Endothelial cell of hepatic sinusoid (primary cell): ENCODE measurements around the gene TOP3A.

ENCODE experiments used
- in situ Hi-C: cut with HindIII; loops from 2 replicates; pipeline ENCODE4 v1.10.0; 2017; ENCODE audit warnings: low sequenced_read_pairs

The TOP3A gene

DNA sequence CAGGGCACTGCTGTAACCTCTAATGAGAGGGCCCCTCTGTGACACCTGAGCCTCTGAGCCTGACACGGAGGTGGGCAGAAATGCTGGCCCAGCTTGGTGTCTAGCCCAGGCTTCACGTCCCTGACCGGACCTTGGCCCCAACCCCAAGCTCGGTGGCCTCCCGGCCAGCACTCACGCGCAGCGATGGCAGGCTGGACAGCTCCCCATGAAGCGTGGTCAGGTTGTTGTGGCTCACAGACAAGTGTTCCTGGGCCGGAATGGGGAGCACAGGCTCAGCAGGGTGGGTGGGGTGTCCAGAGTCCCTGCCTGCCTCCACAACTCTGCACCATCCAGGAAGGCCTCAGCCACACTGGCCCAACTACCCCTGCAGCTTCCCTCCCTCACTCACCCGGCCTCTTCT, 58.4 kb downstream of the TOP3A start:
- in situ Hi-C loops, result no loop called here

DNA sequence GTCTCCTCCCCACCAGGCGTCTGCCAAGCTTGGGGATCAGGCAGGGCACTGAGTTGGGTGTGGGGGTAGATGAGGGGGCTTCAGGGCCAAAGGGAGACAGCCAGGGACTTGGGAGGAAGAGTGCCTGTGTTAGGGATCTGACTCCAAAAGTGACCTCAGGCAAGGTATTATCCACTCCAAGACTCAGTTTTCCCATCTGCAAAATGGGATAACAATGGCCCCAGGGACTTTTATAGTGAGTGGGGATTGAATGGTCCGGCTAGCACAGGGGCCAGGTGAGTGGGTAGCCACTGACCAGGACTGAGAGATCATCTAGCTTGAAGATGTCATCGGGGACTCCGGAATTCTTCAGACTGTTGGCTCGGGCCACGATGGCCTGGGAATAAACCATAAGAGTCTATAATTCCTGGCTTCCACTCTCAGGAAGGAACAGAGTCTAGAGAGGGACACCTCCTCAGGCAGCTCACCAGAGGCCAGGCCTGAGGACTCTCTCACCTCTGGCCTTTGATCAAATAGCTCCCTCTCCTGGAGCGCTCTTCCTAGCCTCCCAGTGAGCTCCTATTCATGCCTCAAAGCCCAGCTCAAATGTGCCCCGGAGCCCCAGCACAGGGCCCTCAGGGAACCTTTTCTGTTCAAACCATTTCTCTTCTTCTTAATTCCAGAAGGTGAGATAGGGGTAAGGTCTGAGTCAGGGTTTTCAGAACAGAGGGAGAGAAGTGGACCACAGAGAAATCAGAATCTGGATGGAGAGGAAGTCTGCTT, 59.7 kb downstream of the TOP3A start:
- in situ Hi-C loops, result no loop called here

DNA sequence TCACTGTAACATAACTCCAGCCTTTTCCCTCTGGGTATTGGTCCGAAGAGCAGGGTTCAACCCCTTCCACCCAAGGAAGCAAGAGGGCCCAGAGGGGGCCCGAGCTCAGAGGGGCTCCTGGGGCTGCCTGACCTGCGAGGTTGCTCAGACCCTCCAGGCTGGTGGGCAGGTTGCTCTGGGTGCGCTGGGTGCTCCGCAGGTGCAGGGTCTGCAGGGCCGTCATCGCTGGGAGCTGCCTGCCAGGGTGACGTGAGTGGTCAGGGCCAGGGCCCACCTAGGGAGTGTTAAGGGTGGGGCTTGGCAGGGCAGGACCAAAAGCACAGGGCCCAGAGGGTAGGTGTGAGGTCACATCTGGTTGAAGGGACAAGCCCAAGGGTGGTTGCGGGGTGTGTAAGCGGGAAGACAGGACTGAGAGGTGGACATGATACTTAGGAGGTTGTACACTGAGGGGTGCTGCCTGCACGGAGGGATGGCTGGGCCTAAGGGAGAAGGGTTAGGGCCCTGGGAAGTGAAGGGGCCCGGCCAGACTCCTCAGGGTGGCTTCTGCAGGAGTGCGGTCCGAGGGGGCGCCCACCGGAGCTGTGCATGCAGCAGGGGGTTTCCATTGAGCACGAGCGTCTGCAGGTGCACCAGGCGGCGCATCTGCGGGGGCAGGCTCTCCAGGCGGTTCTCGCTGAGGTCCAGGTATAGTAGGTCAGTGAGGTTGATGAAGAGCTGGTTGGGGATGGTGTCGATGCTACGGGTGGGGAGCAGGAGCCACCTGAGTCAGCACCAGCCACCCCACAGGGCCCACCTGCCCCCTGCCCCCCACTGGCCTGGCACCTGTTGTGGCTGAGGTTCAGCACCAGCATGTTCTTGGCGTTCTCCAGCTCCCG, 60.6 kb downstream of the TOP3A start:
- in situ Hi-C loops, result no loop called here

DNA sequence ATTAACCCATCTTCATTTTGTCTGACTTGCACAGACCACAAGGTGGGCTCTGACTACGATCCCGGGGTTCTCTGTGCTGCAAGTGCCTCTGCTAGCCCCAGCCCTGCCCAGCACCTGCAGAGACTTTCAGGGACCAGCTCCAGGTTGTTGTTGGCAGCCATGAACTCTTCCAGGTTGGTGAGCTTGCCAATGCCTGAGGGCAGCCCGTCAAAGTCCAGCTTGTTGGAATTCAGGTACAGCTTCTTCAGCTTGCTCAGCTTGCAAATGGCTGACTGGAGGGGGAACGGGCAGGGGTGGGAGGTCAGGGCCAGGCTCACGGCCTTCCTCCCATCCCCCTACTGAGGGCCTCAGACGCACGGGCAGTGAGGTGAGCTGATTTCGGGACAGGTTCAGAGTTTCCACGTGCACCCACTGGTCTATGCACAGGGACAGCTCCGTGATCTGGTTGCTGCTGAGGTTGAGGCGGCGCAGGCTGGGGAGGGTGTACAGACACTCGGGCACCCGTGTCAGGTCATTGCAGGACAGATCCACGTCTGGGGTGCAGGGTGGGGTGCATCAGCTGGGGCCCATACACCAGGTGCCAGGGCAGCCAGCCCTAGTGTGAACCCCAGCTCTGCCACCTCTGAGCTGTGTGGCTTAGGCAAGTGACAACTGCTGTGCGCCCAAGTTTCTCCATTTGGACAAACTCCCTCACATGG, 61.5 kb downstream of the TOP3A start:
- in situ Hi-C loops, result no loop called here

DNA sequence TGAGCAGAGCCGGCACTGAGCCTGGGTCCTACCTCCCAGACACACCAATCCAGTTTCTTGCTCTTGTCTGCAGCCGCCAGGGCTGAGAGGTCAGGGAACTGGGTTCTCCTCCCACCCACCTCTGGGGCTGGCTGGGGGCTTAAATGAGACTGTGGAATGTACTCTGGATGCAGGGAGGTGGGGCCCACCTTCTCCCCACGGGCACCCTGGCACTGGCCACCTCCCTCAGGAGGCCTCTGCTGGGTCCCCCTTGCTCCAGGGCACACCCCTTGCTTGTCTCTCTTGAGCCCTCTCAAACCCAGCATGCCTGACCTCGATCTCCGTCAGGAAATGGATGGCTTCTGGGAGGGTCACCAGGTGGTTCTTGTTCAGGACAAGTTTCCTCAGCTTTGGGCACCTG, 62.6 kb downstream of the TOP3A start:
- in situ Hi-C loops, result no loop called here

DNA sequence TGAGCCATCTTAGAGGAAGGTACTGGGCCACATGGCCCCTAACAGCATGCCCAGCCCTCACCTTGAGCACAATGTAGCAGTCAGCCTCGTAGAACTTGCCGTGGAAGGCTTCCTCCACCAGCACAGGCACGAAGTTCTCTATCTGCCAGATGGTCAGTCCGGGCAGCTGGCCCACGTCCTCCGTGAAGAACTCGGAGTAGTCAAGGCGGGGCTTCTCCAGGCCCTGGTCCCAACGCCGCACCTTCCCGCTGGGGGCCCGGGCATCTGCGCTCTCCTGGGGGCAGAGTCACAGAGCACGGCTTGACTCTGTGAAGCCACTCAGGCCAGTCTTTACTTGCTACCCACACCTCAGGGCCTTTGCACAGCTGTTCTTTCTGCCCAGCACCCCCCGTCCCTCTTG, 63.6 kb downstream of the TOP3A start:
- in situ Hi-C loops, result no loop called here

DNA sequence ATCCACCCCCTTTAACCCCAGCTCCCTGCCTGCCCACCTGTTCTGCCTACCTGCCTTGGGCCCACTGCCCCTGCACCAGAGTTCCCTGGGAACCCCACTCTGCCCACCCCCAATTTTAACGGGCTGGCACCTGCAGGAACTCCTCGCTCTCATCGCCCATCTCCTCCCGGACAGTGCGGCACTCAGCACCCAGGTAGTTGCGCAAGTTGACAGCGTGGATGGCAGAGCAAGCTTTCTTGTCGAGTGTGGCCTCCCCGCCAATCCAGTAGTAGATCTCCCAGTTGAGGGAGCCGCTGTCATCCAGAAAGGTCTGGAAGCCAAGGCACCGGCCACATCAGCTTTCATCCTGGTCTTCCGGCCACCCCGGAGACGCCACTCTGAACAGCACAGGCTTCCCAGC, 64.1 kb downstream of the TOP3A start:
- in situ Hi-C loops, result no loop called here

DNA sequence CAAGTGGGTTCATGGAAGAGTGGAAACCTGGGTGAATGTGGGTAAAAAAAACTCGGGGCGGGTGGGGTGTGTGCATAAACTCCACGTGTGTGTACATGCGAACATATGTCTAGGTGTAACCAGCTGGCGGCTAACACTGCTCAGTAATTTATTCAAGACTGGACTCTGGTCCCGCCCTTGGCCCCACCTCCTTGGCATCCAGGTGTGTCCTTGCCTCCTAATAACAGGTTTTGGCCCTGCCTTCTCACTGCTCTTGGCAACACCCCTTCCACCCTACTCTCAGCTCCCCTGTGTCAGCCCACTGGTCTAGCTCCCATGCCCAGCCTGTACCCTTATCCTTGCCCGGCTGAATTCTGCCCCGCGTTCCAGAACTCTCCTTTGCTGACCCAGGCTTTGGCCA, 64.5 kb downstream of the TOP3A start:
- in situ Hi-C loops, result no loop called here

DNA sequence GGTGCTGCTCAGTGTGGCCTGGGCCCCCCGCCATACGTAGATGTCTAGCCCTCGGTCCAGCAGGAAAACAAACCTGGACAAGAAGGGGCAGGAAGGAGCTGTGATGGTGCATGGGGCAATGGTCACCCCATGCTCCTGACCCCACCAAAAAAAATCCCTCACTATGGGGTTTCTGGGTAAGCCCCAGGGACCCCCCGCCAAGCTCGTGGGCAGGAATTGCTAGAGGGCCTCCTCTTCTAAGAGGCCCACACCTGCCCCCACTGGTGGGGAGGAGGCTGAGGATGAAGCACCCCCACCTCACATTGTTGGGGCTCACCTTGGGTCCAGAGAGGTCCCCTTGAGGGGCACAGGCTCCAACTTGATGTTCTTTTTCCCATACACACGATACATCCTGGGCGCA, 66.0 kb downstream of the TOP3A start:
- in situ Hi-C loops, result no loop called here

DNA sequence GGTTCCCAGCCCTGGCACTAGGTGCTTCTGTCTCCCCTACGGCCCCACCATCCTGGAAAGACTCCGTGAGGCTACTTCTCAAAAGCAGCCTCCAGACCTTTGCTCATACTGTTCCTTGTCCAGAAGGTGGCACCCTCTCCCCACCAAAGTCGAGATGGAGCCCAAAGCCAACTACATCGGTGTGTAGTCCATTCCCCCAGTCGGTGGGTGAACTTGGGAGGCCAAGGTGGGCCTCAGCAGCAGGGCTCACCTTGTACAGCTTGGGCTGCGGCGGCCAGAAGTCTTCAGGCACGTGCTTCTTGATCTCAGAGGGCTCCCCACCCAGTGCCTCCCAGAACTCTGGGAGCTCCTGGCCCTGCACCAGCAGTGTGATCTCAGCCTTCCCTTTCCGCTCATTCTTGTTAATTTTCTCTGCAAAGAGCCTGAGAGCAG, 66.5 kb downstream of the TOP3A start:
- in situ Hi-C loops, result no loop called here

DNA sequence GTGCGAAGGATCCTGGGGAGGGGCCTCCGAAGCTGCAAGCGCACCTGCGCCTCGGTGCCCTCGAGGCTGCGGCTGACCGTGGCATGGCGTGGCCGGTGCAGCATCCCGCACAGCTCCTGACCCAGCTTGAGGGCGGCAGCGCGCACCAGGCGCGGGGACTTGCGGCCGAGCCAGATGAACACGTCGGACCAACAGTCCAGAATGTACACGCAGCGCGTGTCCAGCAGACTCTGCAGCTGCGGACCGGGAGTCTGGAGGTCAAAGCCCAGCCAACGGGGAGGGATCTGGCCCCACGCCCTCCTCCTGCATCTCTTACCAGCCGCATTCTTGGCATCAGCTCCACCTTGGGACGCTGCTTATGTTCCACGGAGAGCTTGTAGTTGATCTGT, 67.2 kb downstream of the TOP3A start:
- in situ Hi-C loops, result no loop called here

DNA sequence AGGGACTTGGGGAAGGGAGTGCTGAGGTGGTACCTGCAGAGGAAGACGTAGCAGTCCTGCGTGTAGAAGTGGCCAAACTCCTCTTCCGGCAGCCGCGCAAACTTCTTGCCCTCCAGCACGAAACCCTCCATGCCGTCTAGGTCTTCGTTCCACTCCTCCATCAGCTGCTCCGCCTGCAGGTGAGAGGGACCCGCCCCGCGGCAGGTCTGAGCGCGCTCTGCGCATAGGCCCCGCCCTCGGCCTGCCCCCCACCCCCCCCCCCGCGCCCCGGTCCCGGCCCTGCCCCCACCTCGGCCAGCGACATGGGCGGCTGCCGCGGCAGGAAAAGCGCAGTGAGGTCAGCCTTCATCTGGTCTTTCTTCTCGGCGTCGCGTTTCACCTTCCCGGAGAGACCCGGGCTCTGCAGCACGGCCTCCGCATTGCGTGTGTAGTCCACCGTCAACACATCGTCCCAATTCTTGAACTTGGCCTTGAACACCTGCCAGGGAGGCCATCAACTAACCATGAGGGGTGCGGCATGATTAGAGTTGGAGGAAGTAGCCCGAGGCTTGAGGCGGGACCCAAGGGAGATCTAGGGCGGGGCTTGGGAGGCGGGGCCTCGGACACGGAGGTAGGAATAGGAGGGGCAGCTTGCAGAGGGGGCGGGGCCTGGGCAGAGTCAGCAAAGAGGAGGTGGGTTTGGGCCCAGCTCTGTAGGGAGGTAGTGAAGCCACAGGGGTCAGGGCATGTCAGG, 67.7 kb downstream of the TOP3A start:
- in situ Hi-C loops, result no loop called here

DNA sequence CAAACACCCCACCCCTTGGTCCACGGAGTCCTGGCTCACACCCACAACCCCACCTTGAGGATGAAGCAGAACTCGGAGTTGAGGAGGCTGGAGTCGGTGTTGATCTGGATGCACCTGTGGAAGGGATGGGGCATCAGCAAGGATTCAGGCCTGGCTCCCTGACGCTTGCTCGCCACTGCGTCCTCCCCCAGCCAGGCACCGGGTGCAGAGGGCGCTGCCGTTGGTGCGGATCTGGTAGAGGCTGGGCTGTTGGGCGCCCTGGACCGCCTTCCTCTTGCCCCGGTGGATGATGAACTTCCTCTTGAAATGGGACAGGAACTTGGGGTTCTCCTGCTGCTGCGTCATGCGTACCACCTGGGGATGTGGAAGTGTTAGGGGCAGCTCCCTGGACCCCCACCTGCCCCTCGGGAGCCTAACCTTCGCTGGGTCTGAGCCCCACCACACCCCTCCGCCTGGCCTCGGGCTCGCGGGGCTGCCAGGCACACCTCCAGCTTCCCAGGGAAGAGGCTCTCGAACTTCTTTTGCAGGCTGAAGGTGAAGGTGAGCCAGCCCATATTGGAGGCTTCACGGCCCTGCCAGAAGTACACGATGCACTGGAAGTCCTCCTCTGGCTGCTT, 68.6 kb downstream of the TOP3A start:
- in situ Hi-C loops, result no loop called here

DNA sequence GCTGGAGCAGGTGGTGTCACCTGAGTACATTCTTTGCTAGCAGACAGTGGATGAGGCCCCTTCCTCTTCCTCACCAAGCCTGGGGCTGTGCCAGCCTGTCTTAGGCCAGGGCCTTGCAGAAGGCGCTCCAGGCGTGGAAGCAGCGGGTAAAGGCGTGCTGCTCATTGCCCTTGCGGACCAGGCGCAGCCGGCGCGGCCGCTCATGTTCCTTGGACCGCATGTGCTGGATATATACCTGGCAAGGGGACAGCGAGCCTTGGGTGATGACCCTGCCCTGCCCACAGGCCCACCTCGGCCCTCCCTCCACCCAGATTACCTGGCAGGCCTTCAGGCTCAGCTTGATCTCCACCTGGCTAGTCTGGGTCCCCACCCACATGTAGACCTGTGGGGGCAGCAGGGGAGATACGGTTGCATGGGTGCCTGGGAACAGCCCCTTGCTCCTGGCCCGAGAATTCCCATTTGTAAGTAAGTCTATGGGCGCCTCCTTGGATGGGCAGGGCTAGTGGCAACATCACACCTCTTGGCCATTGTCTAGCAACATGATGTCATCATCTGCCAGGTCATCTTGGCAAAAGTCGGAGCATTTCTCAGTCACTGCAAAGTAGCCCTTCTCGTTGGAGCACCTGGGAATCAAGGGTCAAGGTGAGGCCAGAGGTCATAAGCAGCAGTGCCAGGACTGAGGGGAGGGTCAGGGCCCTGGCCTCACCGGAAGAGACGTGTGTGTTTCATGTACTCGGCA, 69.6 kb downstream of the TOP3A start:
- in situ Hi-C loops, result no loop called here

DNA sequence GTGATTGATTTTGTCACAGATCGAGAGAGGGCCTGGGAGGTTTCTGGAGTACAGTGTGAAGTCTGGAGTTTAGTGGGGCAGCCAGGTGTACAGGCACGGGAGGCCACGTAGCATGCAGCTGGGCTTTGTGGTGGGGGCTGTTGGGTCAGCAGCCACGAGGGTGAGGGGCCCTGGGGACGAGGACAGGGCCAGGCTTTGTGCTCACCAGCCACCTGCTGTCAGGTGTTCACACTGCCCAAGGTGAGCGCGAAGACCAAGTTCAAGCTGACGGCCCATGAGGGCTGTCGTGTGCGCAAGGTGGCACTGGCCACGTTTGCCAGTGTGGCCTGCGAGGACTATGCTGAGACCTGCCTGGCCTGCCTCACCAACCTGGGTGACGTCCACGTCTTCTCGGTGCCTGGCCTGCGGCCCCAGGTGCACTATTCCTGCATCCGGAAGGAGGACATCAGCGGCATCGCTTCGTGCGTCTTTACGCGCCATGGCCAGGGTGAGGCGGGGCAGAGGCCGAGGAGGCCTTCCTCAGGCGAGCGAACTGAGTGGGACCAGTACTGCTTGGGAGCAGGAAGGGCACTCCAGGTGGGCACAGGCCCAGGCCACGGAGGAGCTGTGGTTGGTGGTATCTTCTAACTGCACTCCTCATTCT, 73.4 kb downstream of the TOP3A start:
- in situ Hi-C loops, result no loop called here

DNA sequence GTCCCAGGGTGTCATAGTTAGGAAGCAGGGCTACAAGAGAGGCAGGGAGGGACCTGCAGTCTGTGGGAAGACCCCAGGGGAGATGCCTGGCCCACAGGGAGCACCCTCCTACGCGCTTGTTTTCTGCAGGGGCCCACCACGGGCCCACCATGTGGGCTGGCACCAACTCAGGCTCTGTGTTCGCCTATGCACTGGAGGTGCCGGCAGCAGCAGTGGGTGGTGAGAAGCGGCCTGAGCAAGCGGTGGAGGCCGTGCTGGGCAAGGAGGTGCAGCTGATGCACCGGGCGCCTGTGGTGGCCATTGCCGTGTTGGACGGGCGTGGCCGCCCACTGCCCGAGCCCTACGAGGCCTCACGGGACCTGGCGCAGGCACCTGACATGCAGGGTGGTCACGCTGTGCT, 74.3 kb downstream of the TOP3A start:
- in situ Hi-C loops, result no loop called here

DNA sequence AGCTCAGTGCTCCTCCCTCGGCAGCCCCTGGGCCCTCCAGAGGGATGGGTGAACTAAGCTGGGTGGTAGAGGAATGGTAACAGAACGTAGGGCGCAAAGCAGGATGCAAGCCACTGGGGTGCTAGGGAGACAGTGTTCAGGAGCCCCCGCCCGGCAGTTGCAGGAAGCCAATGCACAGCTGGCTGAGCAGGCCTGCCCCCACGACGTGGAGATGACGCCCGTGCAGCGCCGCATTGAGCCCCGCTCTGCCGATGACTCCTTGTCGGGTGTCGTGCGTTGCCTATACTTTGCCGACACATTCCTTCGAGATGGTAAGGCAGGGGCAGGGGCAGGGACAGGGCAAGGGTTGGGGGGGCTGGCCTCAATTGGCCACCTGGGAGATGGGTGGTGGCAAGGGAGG, 76.5 kb downstream of the TOP3A start:
- in situ Hi-C loops, result no loop called here

DNA sequence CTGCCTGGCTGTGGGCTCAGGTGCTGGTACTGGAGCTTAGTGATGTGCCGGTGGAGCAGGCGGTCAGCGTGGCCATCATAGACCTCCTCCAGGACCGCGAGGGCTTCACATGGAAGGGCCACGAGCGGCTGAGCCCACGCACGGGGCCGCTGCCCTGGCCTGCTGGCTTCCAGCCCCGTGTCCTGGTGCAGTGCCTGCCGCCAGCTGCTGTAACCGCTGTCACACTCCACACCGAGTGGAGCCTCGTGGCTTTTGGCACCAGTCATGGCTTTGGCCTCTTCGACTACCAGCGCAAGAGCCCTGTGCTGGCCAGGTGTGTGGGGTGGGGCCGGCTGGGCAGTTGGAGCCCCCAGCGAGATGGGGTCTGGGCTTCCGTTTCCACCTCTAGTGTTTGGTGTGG, 77.3 kb downstream of the TOP3A start:
- in situ Hi-C loops, result no loop called here

DNA sequence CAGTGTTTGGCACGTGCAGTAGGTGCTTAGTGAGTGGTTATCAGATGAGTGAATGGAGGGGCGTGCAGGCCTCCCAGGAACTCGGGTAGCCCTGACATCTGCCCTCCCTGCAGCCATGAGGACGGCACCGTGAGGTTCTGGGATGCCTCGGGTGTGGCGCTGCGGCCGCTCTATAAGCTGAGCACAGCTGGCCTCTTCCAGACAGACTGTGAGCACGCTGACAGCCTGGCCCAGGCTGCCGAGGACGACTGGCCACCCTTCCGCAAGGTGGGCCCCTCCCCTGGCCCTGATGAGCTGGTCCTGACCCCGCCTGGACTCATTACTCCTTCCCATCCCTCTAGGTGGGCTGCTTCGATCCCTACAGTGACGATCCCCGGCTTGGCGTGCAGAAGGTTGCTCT, 78.3 kb downstream of the TOP3A start:
- in situ Hi-C loops, result no loop called here
